ENCODE data around the gene ABHD16A.

ABHD16A gene

GRCh38 chr6:31660381-31661261 lies 42.5 kb downstream of the ABHD16A start, which contains the start of gene C6orf47:
Gene C6orf47, minus strand, starts transcription at chr6:31660778. Its CDS starts 831 bp downstream, at chr6:31659947.
- peak within 1 kb of the TSS; percentile 71 for H3K4me3 ChIP-seq (replicated peaks; ENCODE audit: low read depth, low read length)
- DNase-seq (ENCODE audit: extremely low read depth, low read depth) = no peak
- TF ChIP-seq, protein P1, sequence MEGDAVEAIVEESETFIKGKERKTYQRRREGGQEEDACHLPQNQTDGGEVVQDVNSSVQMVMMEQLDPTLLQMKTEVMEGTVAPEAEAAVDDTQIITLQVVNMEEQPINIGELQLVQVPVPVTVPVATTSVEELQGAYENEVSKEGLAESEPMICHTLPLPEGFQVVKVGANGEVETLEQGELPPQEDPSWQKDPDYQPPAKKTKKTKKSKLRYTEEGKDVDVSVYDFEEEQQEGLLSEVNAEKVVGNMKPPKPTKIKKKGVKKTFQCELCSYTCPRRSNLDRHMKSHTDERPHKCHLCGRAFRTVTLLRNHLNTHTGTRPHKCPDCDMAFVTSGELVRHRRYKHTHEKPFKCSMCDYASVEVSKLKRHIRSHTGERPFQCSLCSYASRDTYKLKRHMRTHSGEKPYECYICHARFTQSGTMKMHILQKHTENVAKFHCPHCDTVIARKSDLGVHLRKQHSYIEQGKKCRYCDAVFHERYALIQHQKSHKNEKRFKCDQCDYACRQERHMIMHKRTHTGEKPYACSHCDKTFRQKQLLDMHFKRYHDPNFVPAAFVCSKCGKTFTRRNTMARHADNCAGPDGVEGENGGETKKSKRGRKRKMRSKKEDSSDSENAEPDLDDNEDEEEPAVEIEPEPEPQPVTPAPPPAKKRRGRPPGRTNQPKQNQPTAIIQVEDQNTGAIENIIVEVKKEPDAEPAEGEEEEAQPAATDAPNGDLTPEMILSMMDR (IDR thresholded peaks at IDR 0.05; ENCODE audit: low read depth, low read length, missing control alignments) = no peak

- TF ChIP-seq, protein P1 (IDR thresholded peaks at IDR 0.05; ENCODE audit: low read depth, low read length, missing control alignments) = no peak
- no peak for DNase-seq (ENCODE audit: extremely low read depth, low read depth)
- peak overlapping the region; percentile 71 for H3K4me3 ChIP-seq (replicated peaks; ENCODE audit: low read depth, low read length)
Measured at GRCh38 chr6:31659649-31660380, 43.3 kb downstream of the ABHD16A start.

GRCh38 chr6:31658983-31659648 lies 44.0 kb downstream of the ABHD16A start:
- no peak for DNase-seq (ENCODE audit: extremely low read depth, low read depth)
- H3K4me3 ChIP-seq (replicated peaks; ENCODE audit: low read depth, low read length) = peak overlapping the region; percentile 71
- TF ChIP-seq, protein P1 (IDR thresholded peaks at IDR 0.05; ENCODE audit: low read depth, low read length, missing control alignments) = no peak

DNA sequence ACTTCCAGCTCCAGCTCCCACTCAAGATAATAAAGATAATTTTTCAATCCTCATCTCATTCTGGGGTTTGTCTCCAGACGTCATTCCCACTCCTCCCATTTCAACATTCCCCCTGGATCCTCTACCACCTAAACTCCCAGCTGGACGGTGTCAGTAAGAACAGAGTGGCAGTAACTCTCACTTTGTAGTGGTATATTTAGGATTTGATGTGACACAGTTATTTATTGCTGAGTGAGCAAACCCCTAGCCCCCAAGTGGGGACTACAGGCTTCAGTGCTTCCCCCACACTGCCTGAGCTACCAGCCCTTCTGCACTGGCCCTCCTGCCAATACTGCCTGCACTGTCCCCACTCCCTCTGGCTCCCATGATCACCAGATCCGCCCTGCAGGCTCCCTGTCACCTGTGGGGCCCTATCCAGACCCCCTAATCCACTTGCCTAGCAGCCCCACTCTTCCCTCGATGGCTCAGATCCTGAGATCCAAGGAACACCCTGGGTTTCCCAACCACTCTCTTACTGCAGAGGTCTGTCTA lies 44.9 kb downstream of the ABHD16A start:
- no peak overlapping the region for H3K4me3 ChIP-seq (replicated peaks; ENCODE audit: low read depth, low read length)
- TF ChIP-seq, protein P1 (IDR thresholded peaks at IDR 0.05; ENCODE audit: low read depth, low read length, missing control alignments) = no peak
- no peak for DNase-seq (ENCODE audit: extremely low read depth, low read depth)

DNA sequence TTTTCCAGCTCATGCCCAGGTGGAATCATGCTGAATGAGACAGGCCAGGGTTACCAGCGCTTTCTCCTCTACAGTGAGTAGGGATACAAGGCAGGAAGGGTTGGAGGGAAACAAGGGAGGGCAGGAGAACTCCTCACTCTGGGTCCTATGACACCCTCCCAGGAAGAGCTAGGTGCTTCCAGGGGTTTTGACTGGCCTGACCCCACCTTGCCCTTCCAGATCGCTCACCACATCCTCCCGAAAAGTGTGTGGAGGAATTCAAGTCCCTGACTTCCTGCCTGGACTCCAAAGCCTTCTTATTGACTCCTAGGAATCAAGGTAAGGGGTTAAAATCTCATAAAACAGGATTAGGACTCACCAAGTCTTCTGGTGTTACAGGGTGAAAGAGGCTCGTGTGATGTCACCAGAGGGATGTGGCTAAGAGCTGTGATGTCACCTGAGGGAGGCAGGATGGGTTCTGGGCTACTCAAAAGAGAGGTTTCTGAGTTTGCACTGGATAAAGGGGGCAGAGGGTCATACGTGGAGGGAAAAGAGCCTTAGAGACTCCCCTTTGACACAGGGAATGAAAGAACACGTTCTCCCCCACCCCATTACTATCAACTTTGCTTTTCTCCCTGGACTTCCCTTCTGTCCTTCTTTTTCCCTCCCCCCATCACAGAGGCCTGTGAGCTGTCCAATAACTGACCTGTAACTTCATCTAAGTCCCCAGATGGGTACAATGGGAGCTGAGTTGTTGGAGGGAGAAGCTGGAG lies 45.5 kb downstream of the ABHD16A start:
- H3K4me3 ChIP-seq (replicated peaks; ENCODE audit: low read depth, low read length) = no peak overlapping the region
- TF ChIP-seq, protein P1 (IDR thresholded peaks at IDR 0.05; ENCODE audit: low read depth, low read length, missing control alignments) = no peak

More for the DNA sequence above, 45.5 kb downstream of the ABHD16A start:
- no peak for DNase-seq (ENCODE audit: extremely low read depth, low read depth)

Data from HFF-Myc (cell line).